Smooth muscle cell of the brain vasculature (primary cell): ENCODE results near the gene C5.

Experiments
- DNase-seq: peaks from one replicate; pipeline ENCODE4 v3.0.0-alpha.2; 2012; ENCODE audit warnings: low read depth, low spot score

C5 gene

DNA sequence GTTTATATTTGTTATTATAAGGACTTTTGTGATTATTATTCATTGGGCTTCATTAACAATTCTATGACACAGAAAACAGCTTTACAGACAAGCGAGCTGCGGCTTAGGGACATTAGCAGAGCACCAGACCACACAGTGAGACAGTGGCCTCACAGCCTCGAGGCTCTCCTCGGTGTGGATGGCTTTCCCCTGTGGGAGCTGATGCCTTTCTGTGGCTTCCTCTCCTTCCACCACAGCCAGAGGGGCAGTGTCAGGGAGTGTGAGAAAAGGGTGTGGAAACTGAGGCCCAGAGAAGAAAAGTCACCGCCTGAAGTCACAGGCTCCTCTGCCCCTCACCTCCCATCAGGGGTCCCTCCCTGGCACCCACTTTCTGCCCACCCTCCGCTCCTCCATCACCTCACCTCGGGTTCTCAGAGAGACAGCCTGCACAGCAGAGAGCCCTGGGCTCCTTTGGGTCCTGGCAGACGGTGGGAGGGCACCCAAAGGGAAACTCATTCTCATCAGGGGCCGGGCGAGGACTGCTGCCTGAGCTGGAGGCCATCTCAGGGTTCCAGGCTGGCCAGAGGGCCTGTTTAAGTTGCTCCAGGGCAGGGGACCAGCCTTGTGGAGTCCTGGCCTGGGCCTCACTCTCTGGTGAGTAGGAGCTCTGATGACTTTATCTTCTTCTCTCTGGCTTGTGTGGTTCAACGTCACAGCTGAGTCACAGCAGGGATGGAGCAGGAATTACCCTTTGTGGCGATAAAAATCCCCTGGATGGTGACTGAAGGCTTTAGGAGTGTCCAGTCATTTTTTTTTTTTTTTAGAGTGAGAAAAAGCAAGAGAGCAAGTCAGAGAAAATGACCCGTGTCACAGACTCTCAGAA, 124.3 kb downstream of the C5 start:
- no peak for DNase-seq

DNA sequence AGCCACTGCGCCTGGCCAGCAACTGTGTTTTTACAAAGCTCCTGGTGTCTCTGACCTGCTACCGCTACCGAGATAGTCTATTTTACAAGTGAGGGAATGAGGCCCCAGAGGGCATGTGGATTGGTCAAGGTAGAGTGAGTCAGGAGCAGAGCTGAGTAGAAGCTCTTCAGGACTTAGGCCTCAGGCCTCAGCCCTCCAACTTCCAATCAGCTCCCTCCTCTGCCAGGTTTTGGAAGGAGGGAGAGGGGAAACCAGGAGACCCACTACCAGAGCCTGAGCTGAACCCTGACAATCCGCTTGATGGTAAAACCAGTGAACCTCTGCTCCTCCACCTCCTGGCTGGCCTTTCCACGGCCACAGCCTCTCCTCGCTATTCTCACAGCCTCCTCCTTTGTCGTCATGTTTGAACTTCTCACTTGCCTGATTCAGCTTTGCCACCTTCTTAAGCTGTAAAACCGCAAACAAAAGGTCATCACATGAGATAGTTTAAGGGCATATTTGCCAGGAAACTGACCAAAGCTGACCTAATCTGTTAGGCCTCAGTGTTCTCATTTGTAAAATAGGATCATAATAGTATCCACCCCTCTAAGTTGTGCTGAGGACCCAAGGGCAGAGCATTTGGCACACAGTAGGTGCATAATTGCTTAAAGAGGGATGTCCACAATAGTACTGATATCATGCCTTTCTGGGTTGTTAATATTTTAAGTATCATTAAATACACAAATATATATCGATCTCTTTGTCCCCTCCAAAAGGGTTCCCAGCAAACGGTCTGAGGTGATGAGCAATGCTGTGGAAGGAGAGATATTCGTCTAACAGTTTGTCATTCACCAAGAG, 125.2 kb downstream of the C5 start:
- DNase-seq, result no peak

DNA sequence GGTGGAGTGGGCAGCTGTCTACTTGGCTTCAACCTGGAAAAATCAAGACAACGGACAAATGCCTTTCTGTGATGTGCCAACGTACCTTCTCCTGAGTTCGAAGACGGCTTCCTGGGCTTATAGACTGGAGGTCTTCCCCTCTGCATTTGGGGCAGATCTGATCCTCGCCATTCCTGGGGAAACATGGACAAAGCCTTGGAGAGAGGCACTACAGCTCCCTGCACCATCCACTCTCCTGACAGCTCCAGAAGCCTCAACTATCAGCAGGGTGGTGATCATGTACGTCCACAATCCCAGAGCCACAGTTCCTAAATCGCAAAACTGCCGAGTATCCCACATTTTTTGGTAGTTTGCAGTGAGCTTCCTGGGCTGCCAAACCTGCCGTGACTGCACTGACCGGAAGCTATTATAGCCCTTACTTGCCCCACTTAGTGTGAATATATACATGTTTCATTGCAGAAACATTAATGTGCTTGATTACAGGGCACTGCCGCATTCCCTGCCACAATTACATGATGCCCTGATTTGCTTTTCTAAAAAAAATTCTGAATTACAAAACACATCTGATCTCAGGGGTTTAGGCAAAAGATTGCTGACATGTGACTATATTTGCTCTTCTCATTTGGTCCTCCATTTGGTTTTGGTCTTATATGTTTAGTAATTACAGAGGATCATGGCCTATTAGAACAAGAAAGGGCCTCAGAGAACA, 126.3 kb downstream of the C5 start:
- DNase-seq, result no peak

DNA sequence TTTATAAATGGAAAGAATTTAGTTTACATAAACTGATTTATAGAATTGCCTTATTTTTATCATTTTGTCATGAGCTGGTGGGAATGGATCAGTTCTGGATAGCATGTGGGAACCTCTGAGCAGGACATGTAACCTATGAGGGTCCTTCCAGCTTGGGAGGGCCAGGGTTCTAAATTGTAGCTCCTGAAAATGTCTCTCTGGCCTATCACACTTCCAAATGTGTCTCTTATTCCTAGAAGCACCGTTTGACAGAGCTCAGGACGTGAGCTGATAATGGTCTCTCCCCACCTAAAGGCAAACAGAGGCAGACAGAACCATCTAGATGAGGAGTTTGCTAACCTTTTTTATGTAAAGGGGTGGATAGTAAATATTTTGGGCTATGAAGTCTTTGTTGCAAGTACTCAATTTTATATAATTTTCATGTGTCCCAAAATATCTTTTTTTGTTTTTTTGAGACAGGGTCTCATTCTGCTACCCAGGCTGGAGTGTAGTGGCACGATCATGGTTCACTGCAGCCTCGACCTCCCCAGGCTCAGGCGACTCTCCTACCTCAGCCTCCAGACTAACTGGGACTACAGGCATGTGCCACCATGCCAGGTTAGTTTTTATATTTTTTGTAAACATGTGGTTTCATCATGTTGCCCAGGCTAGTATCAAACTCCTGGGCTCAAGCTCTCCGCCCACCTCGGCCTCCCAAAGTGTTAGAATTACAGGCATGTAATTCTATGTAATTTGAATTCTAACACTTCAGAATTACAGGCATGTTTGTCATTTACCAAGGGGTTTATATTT, 127.5 kb downstream of the C5 start:
- no peak for DNase-seq

DNA sequence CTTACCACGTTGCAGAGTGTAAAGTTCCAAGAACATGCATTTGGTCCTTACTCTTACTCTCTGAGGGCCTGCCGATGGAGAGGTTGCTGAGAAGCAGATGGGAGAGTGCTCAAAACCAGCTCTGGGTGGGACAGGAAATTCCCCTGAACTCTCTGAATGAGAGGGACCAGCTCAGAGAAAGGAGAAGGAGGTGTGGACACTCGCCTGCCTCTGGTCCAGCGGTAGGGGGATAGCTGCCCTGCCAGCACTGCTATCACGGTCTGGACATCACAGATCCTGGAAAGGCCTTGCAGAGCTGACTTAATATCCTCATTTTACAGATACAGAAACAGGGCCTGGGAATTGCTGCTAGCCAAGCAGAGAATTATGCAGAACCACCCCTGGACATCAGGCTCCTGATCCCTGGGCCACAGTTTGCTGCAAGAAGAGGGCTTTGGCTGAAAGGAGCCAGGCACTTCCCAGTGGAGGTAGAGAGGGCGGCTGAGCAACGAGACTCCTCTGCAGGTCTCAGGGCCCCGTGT, 128.4 kb downstream of the C5 start:
- DNase-seq, result no peak

DNA sequence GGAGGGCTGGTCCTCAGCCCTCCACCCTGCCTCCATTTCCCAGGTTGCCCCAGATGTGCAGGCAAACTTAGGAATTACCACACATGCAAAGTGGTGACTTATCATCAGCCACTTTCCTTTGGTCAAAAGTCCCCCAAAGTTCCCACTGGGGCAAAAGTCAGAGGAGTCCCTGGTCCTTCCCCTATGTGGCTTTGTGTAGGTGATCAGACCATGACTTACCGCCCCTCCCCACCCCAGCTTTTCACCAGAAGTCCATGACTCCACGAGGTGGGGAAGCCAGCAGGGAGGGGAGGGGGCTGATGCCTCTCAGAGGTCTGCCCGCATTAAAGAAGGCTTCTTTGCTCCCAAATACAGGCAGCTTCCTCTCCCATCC, 129.3 kb downstream of the C5 start:
- DNase-seq, result no peak

DNA sequence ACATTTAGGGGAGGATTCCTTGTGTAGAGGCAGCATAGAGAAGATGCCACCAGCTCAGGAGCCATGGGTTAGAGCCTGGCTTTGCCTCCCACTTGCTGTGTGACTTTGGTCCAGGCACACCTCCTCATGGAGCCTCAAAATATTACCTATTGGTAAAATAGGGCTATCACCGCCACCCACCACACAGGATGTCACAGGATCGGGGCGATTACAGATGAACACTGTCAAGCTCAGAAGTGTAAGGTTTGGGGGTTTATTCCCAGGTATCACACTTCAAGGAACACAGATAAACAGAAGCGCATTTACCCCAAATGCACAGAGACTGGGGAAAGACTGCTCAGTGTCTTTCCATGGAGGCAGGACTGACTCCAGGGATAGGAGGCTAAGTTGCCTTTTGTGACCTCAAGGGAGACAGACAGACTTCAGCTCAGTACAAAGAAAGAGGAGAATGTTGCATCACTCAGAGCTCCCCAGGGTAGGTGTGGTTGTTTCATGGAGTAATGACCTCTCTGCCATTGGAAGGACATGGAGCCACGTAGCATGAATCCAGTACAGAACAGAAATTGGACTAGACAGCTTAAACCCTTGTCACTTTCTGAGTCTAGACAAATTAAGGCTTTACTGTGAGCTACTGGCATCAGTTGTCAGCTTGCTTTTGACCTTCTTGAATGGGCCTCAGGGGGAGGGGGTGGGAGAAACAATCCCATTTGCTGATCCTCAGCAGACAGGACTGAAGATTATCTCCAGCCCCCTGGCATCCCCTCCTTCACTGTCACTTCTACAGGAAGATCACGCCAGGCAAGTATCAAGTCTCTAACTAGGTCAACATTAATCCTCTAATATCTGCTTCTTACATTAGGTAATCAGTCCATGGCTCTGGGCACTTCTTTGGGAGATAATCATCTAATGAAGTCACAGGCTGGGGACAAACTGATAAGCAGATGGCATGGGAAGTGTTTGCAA, 130.0 kb downstream of the C5 start:
- DNase-seq, result no peak

DNA sequence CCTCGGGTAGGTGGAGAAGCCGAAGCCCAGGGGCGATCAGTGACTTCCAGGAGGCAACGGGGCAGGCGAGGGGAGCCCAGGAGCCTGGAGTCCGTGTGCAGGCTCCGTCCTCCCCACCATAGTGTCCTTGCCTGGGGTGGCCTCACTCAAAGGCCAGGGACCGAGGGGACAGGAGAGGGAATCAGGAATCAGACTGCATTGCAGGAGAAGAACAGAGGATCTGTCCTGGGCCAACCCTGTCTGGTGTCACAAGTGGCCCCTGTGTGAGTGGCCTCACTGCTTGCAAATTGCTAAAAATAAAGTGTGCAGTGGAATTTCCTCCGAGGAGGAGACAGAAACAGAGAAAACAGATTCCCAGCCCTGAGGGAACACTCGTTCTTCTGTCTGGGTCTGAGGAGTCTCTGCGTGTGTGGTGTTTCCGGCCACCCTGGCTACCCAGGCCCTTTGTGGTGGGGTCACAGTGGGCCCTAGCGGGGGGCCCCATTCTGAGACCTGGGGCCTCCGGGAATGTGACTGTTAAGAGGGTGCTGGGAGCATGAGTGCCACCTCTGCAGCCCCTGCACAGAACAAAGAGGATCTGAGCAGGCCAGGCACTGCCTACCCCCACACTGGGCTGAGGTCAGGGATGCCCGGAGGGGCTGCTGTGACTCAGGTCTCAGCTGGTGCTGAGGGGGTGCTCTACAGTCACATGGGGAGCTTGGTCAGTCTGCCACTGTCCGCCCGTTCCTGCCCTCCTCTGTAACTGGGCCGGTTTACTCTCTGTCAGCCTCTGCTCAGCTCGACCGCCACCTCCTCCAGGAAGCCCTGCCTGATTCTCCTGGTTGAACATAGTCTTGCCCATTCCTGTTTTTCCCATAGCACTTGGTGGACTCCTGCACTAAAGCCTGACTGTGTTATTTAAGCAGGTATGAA, 130.9 kb downstream of the C5 start:
- no peak for DNase-seq

DNA sequence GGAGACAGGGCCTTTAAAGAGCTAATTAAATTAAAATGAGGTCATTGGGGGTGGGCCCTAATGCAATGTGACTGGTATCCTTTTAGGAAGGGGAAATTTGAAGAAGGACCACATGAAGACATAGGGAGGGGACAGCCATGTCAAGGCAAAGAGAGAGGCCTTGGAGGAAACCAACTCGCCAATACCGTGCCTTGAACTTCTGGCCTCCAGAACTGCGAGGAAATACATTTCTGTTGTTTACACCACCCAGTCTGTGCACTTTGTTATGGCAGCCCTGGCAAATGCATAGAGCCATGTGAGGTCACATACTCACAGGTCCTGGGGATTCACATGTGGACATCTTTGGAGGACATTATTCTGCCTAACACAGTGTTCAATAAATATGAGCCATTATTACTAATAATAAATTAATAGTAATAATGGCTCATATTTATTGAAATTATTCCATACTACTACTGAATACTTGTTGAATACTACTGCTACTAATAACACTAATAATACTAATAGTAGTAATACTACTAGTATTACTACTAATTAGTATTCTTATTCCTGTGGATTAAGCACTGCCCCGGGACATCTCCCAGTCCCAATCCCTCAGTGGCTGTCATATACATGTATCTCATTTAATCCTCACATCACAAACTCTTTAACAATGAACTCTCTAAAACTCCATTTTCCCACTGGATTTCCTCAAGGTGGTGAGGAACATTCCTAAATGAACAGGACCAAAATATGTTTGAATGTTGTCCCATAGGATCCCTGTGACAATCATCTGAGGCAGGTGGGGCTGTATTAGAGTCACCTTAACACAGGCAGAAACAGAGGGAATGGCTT, 131.9 kb downstream of the C5 start:
- no peak for DNase-seq

DNA sequence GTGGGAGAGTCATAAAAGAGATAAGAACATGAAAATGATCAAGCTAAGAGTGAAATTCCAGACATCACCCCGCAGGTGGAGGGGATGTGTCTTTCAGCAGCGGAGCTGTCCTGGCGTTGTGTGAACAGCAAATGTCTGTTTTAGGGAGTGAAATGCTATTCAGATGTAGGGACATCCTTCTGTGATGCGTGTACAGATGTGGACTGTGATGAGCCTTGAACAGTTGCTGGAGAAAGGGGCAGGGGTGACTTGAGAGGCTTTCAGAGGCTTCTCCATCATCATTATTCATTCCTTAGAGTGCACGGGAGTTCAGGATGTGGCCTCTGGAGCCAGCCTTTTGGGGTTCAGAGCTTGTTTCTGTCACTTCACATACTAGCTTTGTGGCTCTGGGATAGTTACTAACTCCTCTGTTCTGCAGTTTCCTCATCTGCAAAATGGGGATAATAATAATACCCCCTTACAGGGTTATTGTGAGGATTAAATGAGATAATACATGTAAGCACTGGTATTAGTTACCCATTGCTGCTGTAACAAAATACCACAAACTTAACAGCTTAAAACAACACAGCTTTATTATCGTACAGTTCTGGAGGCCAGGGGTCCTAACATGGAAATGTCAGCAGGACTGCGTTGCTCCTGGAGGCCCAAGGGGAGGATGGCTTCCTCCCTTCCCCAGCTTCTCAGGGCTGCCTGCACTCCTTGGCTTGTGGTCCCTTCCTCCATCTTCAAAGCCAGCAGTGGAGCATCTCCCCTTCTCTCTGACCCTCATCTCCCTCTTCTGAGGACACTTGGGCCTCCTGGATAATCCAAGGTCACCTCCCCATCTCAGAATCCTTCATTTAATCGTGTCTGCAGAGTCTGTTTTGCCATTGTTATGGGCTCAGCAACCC, 132.8 kb downstream of the C5 start:
- no peak for DNase-seq

DNA sequence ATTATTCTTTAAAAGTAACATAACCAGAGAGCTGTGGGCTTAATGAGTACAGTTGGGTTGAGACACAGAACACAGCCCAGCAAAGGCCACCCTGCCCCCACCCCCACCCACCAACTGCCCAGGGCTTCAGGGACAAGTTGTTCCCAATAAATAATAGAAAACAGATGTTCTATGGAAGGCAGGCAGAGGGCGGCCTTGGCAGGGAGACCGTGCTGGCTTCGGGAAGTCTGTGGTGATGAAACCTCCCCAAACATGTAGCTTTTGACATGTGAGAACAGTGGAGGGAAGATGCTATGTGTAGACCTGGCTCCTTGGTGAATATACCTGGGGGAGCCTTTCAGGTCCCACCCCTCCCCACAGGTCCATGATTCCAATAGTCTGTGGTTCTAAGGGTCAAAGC, 133.5 kb downstream of the C5 start:
- peak; percentile 67 for DNase-seq

DNA sequence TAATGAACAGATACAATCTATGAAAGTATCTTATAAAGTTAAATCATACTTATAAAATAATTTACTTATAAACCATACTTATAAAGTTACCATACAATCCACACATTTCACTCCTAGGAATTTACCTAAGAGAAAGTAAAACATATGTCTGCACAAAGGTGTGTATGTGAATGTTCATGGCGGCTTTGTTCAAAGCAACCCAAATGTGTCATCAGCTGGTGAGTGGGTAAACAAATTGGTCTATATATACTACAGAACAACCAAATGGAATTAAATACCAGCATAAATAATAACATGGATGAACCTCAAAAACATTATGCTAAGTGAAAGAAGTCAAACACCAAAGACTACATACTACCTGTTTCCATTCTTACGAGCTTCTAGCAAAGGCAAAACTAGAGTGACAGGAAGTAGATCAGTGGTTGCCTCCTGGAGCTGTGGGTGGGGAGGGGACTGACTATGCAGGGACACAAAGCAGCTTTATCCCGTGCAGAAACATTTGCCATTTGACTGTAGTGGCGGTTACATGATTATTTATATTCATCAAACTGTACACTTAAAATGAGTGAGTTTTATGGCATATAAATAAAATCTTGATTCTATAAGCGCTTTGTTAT, 134.1 kb downstream of the C5 start:
- no peak for DNase-seq

DNA sequence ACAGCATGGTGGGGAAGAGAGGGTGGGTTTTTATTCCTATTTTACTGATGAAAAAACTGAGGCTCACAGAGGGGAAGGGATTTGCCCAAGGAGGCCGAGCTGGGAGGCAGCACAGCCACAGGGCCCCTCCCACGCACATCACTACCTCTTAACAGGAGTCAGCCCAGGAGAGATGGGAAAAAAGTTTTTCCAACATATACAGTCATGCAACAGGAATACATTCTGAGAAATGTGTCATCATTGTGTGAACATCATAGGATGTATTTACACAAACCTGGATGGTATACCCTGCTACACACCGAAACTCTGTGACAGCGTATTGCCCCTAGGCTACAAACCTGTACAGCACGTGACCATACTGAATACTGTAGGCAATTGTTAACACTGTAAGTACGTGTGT, 135.1 kb downstream of the C5 start:
- DNase-seq, result no peak

DNA sequence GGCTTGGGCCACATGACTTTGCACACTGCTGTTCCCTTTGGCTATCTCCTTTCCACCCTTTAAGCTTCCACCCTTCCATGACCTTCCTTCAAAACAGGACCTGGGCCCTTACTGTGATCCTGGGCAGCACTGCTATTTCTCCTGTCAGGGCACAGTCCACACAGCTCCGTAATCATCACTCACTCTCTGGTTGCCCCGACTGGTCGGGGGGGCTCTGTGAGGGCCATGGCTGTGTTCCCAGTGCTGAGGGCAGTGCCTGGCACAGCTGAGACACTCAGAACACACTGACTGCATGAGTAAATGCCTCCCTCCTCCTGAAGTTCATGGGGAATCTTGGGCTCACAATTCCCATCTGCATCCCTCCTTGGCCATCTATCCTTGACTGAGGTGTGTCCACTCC, 135.7 kb downstream of the C5 start:
- DNase-seq, result no peak

DNA sequence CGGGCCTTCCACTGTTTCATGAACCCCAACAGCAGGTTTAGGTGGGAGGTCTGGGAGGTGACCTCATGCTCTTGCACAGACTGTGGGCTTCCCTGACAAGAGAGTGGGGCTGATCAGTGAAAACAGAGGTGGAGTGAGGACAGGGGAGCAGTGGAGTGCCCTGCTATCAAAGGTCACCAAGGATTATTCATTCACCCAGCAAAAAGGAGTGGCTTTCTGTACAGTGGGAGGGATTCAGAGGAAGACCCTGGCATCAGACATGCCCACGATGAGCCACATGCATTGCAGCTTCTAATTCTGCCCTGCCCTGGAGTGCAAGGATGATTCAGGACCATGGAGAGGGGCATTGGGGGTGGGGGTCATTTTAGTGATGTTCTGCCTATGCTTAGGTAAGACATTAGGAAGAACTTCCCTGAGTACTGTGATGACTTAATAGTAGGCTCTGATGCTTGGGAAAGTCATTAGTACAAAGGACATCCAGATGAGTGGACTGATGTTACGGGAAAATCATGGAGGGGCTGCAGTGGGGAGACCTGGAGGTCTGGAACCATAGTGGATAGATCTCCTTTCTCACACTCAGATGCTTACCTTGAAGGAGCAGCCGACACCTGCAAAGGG, 136.3 kb downstream of the C5 start:
- no peak for DNase-seq

DNA sequence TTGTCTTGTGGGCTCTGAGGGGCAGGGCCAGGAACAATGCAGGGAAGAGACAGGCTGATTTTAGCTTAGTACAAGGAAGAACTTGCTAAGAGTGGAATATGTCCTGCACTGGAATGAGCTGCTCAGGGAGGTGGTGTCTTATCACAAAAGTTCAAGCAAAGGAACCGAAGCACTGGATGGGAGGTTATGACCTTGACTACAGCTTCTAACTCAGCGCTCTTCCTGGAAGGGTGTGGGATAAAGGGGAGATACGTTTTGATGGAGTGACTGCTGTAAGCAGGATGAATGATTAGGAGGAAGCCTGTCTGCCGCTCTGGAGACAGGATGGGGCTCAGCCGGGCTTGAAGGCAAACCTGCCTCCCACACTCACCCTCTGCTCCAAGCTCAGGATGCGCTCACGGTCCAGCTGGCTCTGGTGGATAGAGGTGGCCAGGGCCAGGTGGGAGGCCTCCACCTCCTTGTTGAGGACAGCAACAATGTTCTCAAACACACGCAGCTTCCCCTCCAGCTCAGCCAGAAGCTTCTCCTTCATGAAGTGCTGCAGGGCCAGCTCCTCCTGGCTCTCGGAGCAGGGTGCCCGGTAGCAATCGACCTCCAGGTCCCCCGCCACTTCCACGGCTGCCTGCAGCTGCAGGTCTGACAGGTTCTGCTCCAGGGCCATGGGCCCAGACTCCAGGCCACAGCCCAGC, 137.0 kb downstream of the C5 start:
- no peak for DNase-seq
